ENCODE results near the gene ADGRA1.

GRCh38 chr10:133129071-133129858 is 41.5 kb downstream of the ADGRA1 start:
- TF ChIP-seq POLR2A (IDR thresholded peaks at IDR 0.05; ENCODE audit: low read length) (no peak), GATA1 (IDR thresholded peaks at IDR 0.05; ENCODE audit: low read depth, low read length) (no peak)
